K562 (cell line): ENCODE measurements around the gene PTGR1. TPM values are rescaled to one million over a fixed set of nuclear protein-coding genes. Genes with fewer than 3 reads are reported as not detected.

Experiments
- ATF3 ChIP-seq, 2 experiments: fragments of 450-650 bp in 1 of 2; sonication (generic) in 1 of 2; formaldehyde crosslinking in 1 of 2; IDR thresholded peaks in 1 of 2; conservative IDR thresholded peaks in 1 of 2; 2 replicates each; pipeline versions ENCODE4 v1.6.1 to v1.8.1; 2016 to 2023; ENCODE audit warnings: mild to moderate bottlenecking in 2 of 2, moderate library complexity in 2 of 2, inconsistent platforms in 1 of 2, missing genetic modification reagents in 1 of 2
- E2F6 ChIP-seq, 2 experiments: IDR thresholded peaks; 2 replicates each; pipeline ENCODE4 v1.6.1; 2011; ENCODE audit warnings: borderline replicate concordance in 1 of 2, control low read depth in 1 of 2, low read depth in 1 of 2, low read length in 1 of 2, mild to moderate bottlenecking in 1 of 2, mixed read lengths in 1 of 2, moderate library complexity in 1 of 2; ENCODE audit not compliant: insufficient read depth in 1 of 2, insufficient read length in 1 of 2, poor library complexity in 1 of 2, severe bottlenecking in 1 of 2; ENCODE audit errors: extremely low read depth in 1 of 2
- MAFG ChIP-seq: fragments of 450-650 bp; conservative IDR thresholded peaks from 2 replicates; pipeline ENCODE4 v1.6.1; 2016; ENCODE audit warnings: missing genetic modification characterization, missing compliant biosample characterization
- NCOA1 ChIP-seq: fragments of 450-650 bp; IDR thresholded peaks from 2 replicates; pipeline ENCODE4 v1.6.1; 2016; ENCODE audit warnings: low read depth
- SAFB2 ChIP-seq: fragments of 200-400 bp; formaldehyde crosslinking; IDR thresholded peaks from 2 replicates; pipeline ENCODE4 v1.6.1; 2018; ENCODE audit warnings: borderline replicate concordance, low read length, low read depth, moderate library complexity; ENCODE audit not compliant: severe bottlenecking
- SFPQ ChIP-seq: fragments of 200-400 bp; formaldehyde crosslinking; IDR thresholded peaks from 2 replicates; pipeline ENCODE4 v1.6.1; 2017; ENCODE audit warnings: mild to moderate bottlenecking, low read depth, low read length, moderate library complexity
- SP1 ChIP-seq: sonication (generic); formaldehyde crosslinking; IDR thresholded peaks from 2 replicates; pipeline ENCODE4 v1.8.1; 2022; ENCODE audit warnings: mild to moderate bottlenecking, missing genetic modification reagents
- TCF3 ChIP-seq: sonication (generic); formaldehyde crosslinking; IDR thresholded peaks from 2 replicates; pipeline ENCODE4 v1.4.0; 2020; ENCODE audit warnings: mild to moderate bottlenecking, missing genetic modification reagents
- polyA plus RNA-seq, 8 experiments: library from polyadenylated mRNA; depleted of rRNA in 4 of 8; stranded (reverse) in 5 of 8; unstranded in 3 of 8; fragments of >200 nt; fragmentation: Nextera tagmentation in 2 of 8; fragmentation: Illumina TruSeq in 1 of 8; extraction: Ambion mirVana in 2 of 8; extraction: Trizol in 1 of 8; gene quantifications; 2 replicates each; pipeline versions ENCODE4 v1.2.1 to v1.2.3, GENCODE V29; 2011 to 2014; ENCODE audit warnings: inconsistent platforms in 1 of 8, missing spikeins in 1 of 8
- total RNA-seq, 7 experiments: library from RNA; depleted of rRNA in 6 of 7; stranded (reverse); fragments of >200 nt in 6 of 7; fragmentation: Illumina TruSeq in 2 of 7; extraction: Trizol in 2 of 7; gene quantifications; 2 replicates each; pipeline versions ENCODE4 v1.2.1 to v1.2.3, GENCODE V29; 2011 to 2021; ENCODE audit warnings: low replicate concordance in 1 of 7
- TF ChIP-seq, protein P1 (sequence below): fragments of 200-600 bp; sonication (generic); IDR thresholded peaks from one replicate; pipeline ENCODE4 v1.6.1; 2012; ENCODE audit warnings: mild to moderate bottlenecking, low read depth, low read length, inconsistent platforms

The PTGR1 gene
- total and polyA plus RNA-seq, 9 of the 15 experiments (the other 6 are each of a cell fraction or from before 2014, with no cell fraction given), result 0.22 TPM; not detected in 8

GRCh38 chr9:111631214-111631971, 31.9 kb upstream of the PTGR1 start, which contains the start of gene DNAJC25 (continued):
- TF ChIP-seq, protein P1, sequence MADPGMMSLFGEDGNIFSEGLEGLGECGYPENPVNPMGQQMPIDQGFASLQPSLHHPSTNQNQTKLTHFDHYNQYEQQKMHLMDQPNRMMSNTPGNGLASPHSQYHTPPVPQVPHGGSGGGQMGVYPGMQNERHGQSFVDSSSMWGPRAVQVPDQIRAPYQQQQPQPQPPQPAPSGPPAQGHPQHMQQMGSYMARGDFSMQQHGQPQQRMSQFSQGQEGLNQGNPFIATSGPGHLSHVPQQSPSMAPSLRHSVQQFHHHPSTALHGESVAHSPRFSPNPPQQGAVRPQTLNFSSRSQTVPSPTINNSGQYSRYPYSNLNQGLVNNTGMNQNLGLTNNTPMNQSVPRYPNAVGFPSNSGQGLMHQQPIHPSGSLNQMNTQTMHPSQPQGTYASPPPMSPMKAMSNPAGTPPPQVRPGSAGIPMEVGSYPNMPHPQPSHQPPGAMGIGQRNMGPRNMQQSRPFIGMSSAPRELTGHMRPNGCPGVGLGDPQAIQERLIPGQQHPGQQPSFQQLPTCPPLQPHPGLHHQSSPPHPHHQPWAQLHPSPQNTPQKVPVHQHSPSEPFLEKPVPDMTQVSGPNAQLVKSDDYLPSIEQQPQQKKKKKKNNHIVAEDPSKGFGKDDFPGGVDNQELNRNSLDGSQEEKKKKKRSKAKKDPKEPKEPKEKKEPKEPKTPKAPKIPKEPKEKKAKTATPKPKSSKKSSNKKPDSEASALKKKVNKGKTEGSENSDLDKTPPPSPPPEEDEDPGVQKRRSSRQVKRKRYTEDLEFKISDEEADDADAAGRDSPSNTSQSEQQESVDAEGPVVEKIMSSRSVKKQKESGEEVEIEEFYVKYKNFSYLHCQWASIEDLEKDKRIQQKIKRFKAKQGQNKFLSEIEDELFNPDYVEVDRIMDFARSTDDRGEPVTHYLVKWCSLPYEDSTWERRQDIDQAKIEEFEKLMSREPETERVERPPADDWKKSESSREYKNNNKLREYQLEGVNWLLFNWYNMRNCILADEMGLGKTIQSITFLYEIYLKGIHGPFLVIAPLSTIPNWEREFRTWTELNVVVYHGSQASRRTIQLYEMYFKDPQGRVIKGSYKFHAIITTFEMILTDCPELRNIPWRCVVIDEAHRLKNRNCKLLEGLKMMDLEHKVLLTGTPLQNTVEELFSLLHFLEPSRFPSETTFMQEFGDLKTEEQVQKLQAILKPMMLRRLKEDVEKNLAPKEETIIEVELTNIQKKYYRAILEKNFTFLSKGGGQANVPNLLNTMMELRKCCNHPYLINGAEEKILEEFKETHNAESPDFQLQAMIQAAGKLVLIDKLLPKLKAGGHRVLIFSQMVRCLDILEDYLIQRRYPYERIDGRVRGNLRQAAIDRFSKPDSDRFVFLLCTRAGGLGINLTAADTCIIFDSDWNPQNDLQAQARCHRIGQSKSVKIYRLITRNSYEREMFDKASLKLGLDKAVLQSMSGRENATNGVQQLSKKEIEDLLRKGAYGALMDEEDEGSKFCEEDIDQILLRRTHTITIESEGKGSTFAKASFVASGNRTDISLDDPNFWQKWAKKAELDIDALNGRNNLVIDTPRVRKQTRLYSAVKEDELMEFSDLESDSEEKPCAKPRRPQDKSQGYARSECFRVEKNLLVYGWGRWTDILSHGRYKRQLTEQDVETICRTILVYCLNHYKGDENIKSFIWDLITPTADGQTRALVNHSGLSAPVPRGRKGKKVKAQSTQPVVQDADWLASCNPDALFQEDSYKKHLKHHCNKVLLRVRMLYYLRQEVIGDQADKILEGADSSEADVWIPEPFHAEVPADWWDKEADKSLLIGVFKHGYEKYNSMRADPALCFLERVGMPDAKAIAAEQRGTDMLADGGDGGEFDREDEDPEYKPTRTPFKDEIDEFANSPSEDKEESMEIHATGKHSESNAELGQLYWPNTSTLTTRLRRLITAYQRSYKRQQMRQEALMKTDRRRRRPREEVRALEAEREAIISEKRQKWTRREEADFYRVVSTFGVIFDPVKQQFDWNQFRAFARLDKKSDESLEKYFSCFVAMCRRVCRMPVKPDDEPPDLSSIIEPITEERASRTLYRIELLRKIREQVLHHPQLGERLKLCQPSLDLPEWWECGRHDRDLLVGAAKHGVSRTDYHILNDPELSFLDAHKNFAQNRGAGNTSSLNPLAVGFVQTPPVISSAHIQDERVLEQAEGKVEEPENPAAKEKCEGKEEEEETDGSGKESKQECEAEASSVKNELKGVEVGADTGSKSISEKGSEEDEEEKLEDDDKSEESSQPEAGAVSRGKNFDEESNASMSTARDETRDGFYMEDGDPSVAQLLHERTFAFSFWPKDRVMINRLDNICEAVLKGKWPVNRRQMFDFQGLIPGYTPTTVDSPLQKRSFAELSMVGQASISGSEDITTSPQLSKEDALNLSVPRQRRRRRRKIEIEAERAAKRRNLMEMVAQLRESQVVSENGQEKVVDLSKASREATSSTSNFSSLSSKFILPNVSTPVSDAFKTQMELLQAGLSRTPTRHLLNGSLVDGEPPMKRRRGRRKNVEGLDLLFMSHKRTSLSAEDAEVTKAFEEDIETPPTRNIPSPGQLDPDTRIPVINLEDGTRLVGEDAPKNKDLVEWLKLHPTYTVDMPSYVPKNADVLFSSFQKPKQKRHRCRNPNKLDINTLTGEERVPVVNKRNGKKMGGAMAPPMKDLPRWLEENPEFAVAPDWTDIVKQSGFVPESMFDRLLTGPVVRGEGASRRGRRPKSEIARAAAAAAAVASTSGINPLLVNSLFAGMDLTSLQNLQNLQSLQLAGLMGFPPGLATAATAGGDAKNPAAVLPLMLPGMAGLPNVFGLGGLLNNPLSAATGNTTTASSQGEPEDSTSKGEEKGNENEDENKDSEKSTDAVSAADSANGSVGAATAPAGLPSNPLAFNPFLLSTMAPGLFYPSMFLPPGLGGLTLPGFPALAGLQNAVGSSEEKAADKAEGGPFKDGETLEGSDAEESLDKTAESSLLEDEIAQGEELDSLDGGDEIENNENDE, result no peak
- no peak for TF ChIP-seq MAFG (tag)
- TF ChIP-seq SP1 (CRISPR knock-in tag), result no peak; the same call in 1 of the 2 replicates
- TF ChIP-seq TCF3 (CRISPR knock-in tag), result no peak
- peak; percentile 16 to 71 for TF ChIP-seq E2F6 (IDR thresholded peaks at IDR 0.05; ENCODE audit: borderline replicate concordance in 1 of 2, extremely low read depth in 1 of 2, insufficient read depth in 1 of 2, insufficient read length in 1 of 2, low read depth in 1 of 2, low read length in 1 of 2, poor library complexity in 1 of 2, severe bottlenecking in 1 of 2)
- no peak for TF ChIP-seq NCOA1
- TF ChIP-seq SFPQ, result no peak
- no peak for TF ChIP-seq ATF3 (IDR thresholded peaks at IDR 0.05)
- no peak; the same call in 1 of the 2 replicates for TF ChIP-seq ATF3 (CRISPR knock-in tag; conservative IDR thresholded peaks at IDR 0.05)
- TF ChIP-seq SAFB2, result no peak
